Vagina (tissue), 2 donors: ENCODE data around the gene SMARCA2. TPM values are rescaled to one million over a fixed set of nuclear protein-coding genes. Genes with fewer than 3 reads are reported as not detected.

Experiments
- DNase-seq, 2 donors: peaks; one replicate each; pipeline ENCODE4 v3.0.0-alpha.2; 2017; ENCODE audit errors: extremely low spot score in 2 of 2
- H3K27ac ChIP-seq: fragments of 200-600 bp; sonication (generic); one replicate; pipeline ENCODE4 v1.5.1; 2019
- H3K27me3 ChIP-seq: fragments of 200-600 bp; sonication (generic); one replicate; pipeline ENCODE4 v1.5.1; 2019
- H3K36me3 ChIP-seq, 2 donors: fragments of 200-600 bp; sonication (generic); one replicate each; pipeline ENCODE4 v1.5.1; 2017 to 2019
- H3K4me1 ChIP-seq: fragments of 200-600 bp; sonication (generic); one replicate; pipeline ENCODE4 v1.5.1; 2019
- H3K4me3 ChIP-seq, 2 donors: fragments of 200-600 bp; sonication (generic); 1 replicate in 1 of 2; 2 replicates in 1 of 2; pipeline ENCODE4 v1.5.1; 2016 to 2019
- H3K9me3 ChIP-seq: fragments of 200-600 bp; sonication (generic); one replicate; pipeline ENCODE4 v1.5.1; 2019
- POLR2A ChIP-seq, 2 donors: fragments of 450-650 bp; IDR thresholded peaks; one replicate each; pipeline ENCODE4 v1.6.1; 2017; ENCODE audit warnings: antibody characterized with exemption in 2 of 2, mild to moderate bottlenecking in 2 of 2, moderate library complexity in 2 of 2
- POLR2AphosphoS5 ChIP-seq, 2 donors: sonication (generic); formaldehyde crosslinking; IDR thresholded peaks; one replicate each; pipeline ENCODE4 v1.9.0; 2017; ENCODE audit warnings: antibody characterized with exemption in 2 of 2, mild to moderate bottlenecking in 2 of 2, low read depth in 1 of 2; ENCODE audit not compliant: insufficient read depth in 1 of 2
- intact Hi-C: fragments of 100-400 bp; cut with DNase I; formaldehyde crosslinking; loops from one replicate; pipeline ENCODE4 v1.15.1; 2023
- total RNA-seq: library from RNA; depleted of rRNA; stranded (reverse); fragments of >200 nt; gene quantifications from one replicate; pipeline ENCODE4 v1.2.3, GENCODE V29; 2016
- TF ChIP-seq, protein P1 (sequence below), 3 experiments: fragments of 450-650 bp in 2 of 3; fragments of 200-600 bp in 1 of 3; sonication (generic) in 1 of 3; IDR thresholded peaks; one replicate each; pipeline ENCODE4 v1.5.1; 2017 to 2019; ENCODE audit warnings: antibody characterized with exemption in 3 of 3, mild to moderate bottlenecking in 2 of 3, moderate library complexity in 2 of 3

The SMARCA2 gene
- total RNA-seq, 1 donor from 2014 or later, result 98.0 TPM

DNA sequence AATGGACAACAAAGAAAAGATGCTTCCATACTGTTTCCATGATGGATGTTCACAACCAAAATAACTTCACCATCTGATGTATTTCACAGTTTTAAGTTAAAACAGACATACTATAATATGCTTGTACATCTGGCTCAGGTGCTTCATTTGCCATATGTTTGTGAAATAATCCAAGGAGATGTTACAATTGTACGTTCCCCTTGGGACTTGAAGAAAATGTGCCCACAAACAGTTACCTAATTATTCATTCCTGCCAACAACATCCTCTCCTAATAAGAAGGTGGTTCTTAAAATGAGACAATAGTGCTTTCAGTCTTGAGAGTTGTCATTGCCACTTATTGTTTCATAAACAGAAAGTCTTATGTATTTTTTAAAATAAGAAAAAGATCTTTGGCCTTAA is 33.1 kb upstream of the SMARCA2 start:
- Histone ChIP-seq H3K9me3 (no peaks in the 10 kb centered on the region), H3K27ac (no peak overlapping the region), H3K27me3 (no peaks in the 10 kb centered on the region), H3K4me1 (peaks cover 23% of the 10 kb centered on the region), H3K36me3 (no peaks in the 10 kb centered on the region), H3K4me3 (no peak overlapping the region)
- no peak for DNase-seq
- TF ChIP-seq POLR2A (IDR thresholded peaks at IDR 0.05) (no peak), POLR2AphosphoS5 (IDR thresholded peaks at IDR 0.05; ENCODE audit: insufficient read depth in 1 of 2, low read depth in 1 of 2) (no peak)
- TF ChIP-seq, protein P1, sequence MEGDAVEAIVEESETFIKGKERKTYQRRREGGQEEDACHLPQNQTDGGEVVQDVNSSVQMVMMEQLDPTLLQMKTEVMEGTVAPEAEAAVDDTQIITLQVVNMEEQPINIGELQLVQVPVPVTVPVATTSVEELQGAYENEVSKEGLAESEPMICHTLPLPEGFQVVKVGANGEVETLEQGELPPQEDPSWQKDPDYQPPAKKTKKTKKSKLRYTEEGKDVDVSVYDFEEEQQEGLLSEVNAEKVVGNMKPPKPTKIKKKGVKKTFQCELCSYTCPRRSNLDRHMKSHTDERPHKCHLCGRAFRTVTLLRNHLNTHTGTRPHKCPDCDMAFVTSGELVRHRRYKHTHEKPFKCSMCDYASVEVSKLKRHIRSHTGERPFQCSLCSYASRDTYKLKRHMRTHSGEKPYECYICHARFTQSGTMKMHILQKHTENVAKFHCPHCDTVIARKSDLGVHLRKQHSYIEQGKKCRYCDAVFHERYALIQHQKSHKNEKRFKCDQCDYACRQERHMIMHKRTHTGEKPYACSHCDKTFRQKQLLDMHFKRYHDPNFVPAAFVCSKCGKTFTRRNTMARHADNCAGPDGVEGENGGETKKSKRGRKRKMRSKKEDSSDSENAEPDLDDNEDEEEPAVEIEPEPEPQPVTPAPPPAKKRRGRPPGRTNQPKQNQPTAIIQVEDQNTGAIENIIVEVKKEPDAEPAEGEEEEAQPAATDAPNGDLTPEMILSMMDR (IDR thresholded peaks at IDR 0.05), result no peak
- intact Hi-C loops, result no loop called here

DNA sequence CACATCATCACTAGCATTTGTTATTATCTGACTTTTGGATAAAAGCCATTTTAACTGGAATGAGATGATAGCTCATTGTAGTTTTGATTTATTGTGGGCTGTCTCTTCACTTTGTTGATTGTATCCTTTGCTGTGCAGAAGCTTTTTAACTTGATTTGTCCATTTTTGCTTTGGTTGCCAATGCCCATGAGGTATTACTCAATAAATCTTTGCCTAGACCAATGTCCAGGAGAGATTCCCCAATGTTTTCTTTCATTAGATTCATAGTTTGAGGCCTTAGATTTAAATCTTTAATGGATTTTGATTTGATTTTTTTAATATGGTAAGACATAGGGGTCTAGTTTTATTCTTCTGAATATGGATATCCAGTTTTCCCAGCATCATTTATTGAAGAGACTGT is 28.8 kb upstream of the SMARCA2 start:
- no peaks in the 10 kb centered on the region for H3K36me3 ChIP-seq
- intact Hi-C loops, result no loop called here
- H3K4me1 ChIP-seq, result no peaks in the 10 kb centered on the region
- TF ChIP-seq, protein P1 (IDR thresholded peaks at IDR 0.05), result no peak
- TF ChIP-seq POLR2AphosphoS5 (IDR thresholded peaks at IDR 0.05; ENCODE audit: insufficient read depth in 1 of 2, low read depth in 1 of 2) (no peak), POLR2A (IDR thresholded peaks at IDR 0.05) (no peak)
- no peak overlapping the region for H3K27ac ChIP-seq
- no peak for DNase-seq
- no peaks in the 10 kb centered on the region for H3K9me3 ChIP-seq
- no peak overlapping the region for H3K4me3 ChIP-seq
- H3K27me3 ChIP-seq, result no peaks in the 10 kb centered on the region

DNA sequence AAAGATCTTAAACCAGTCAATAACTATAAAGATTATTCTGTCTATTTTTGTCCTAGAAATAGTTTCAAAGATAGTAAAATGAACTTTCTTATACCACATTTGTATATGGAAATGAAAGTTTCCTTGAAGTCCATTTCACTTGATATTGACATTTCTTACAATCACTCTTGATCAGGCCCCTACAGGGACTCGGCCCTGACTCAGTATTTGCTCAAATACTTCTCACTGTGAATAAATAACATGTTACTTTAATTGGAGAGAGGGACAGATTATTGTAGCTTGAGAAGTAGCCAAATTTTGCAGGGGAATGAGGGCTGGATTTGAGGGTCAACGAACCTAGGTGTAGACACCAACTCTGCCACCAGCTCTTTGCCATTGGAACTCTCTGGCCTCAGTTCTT is 25.6 kb upstream of the SMARCA2 start:
- intact Hi-C loops, result no loop called here
- no peak overlapping the region for H3K4me3 ChIP-seq
- DNase-seq, result no peak
- no peaks in the 10 kb centered on the region for H3K4me1 ChIP-seq
- H3K9me3 ChIP-seq, result no peaks in the 10 kb centered on the region
- H3K36me3 ChIP-seq, result no peaks in the 10 kb centered on the region
- no peaks in the 10 kb centered on the region for H3K27me3 ChIP-seq
- H3K27ac ChIP-seq, result no peak overlapping the region
- TF ChIP-seq, protein P1 (IDR thresholded peaks at IDR 0.05), result no peak
- TF ChIP-seq POLR2AphosphoS5 (IDR thresholded peaks at IDR 0.05; ENCODE audit: insufficient read depth in 1 of 2, low read depth in 1 of 2) (no peak), POLR2A (IDR thresholded peaks at IDR 0.05) (no peak)

DNA sequence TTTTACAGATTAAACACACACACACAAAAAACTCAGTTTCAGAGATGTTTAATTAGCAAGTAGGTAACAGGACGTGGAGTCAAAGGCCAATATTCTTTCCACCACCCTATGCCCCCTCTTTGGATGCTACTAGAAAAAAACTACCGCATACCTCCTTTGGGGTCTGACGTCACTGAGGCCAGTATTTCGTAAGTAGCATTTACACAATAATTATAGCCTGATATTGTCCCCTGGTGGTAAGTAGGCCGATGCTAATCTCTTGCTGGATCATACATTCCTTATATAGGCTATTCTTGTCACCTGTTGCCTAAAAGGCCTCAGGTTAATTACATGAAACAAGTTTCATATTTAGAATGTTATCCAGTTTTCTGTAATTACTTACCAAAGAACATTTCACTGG is 21.0 kb upstream of the SMARCA2 start:
- intact Hi-C loops, result no loop called here
- no peaks in the 10 kb centered on the region for H3K36me3 ChIP-seq
- DNase-seq, result no peak
- H3K27me3 ChIP-seq, result no peaks in the 10 kb centered on the region
- no peak overlapping the region for H3K27ac ChIP-seq
- H3K4me1 ChIP-seq, result no peaks in the 10 kb centered on the region
- no peak overlapping the region for H3K4me3 ChIP-seq
- TF ChIP-seq, protein P1 (IDR thresholded peaks at IDR 0.05), result no peak
- TF ChIP-seq POLR2A (IDR thresholded peaks at IDR 0.05) (no peak), POLR2AphosphoS5 (IDR thresholded peaks at IDR 0.05; ENCODE audit: insufficient read depth in 1 of 2, low read depth in 1 of 2) (no peak)
- H3K9me3 ChIP-seq, result no peaks in the 10 kb centered on the region

DNA sequence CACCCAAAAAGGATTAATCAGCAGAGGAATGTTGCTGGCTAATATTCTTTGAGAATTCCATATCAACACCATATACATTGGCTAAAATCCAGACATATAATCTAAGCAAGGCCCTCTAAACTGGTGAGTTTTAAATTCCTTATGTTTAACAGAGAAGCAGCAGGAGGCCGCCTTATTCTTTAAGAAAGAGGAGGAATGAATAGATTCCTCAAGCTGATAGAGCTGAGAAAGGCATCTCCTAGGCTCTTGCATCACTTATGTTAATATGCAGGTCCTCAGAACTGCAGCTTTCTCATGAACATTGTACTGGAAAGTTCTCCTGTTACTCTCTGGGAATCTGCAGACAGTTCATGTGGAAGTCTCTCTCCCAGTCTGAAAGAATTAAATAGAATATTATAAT is 20.1 kb upstream of the SMARCA2 start:
- Histone ChIP-seq H3K27ac (no peak overlapping the region), H3K9me3 (no peaks in the 10 kb centered on the region), H3K4me3 (no peak overlapping the region), H3K4me1 (no peaks in the 10 kb centered on the region), H3K36me3 (no peaks in the 10 kb centered on the region), H3K27me3 (no peaks in the 10 kb centered on the region)
- intact Hi-C loops, result no loop called here
- DNase-seq, result no peak
- TF ChIP-seq POLR2A (IDR thresholded peaks at IDR 0.05) (no peak), POLR2AphosphoS5 (IDR thresholded peaks at IDR 0.05; ENCODE audit: insufficient read depth in 1 of 2, low read depth in 1 of 2) (no peak)
